ENCODE measurements around the gene CSPG5.

Gene CSPG5

DNA sequence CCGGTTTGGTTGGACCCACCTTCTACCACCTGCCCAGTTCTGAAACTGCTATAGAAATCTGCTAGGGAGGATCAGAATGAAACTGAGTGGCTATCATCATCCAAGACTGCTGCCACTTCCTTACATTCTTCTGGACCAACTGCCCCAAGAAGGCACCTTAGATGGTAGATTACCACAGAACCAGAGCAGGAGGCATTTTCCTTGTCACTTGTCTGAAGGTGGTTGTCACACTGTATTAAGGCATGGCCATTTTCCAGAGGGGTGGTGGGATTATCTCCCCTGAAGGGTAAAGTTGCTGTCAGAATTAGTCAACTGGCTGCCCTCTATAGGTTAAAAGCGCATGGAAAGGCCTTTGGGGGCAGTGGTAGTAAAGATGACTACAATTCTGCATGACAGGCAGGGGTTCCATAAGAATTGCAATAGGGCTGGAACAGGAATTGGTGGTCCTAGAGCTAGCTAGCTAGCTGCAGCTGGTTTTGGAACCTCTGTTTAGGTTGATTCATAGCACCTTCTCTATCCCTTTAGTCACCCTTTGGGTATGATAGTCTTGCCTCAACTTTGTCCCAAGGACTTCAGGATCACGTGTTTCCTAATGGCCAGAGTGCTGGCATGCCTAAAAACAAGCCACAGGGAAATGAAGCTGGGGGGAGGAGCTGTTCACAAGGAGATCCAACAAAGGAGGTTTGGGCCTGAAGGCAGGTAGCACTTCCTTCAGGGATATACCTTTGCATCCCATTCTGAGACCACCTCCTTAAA lies 4.8 kb upstream of the CSPG5 start:
- DNase-seq, result no peak

GRCh38 chr3:47581835-47582234 lies 3.2 kb upstream of the CSPG5 start:
- DNase-seq, result no peak

GRCh38 chr3:47581422-47581821 lies 2.8 kb upstream of the CSPG5 start:
- no peak for DNase-seq

DNA sequence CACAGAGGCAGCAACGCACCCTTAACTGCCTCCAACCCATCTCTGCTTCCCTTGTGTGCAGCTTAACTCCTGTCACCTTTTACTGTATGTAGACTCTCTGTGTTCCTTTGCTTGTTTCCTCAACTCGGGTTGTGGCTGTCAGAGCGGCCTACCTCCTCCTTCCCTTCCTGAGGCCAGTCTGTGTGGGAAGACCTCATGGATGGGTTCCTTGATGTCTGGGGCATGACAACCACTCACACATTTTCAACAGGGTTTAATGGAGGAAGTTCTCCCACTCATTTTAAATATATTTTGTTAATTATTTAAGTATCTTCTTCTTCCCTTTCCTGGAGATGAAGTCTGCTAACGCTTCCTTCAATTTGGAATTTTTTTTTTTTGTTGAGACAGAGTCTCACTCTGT lies 1.8 kb upstream of the CSPG5 start:
- no peak for DNase-seq

DNA sequence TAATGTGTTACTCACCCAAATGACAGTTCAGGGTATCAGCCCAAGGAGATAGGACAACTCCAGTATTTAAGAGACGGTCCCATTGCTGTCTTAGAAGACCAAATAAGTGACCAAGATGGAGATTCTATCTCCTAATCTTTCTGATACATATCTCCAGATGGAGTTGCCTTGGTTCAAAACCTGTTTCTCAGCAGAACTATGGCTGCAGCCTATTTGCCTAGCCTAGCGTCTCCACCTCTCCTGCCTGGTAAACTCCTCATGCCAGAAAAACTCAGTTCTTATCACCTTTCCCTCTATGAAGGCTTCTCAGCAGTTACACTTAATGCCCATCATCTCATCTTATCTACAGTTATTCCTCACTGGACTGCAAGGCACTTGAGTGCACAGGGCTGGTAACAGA lies 1.2 kb upstream of the CSPG5 start:
- DNase-seq, result no peak

DNA sequence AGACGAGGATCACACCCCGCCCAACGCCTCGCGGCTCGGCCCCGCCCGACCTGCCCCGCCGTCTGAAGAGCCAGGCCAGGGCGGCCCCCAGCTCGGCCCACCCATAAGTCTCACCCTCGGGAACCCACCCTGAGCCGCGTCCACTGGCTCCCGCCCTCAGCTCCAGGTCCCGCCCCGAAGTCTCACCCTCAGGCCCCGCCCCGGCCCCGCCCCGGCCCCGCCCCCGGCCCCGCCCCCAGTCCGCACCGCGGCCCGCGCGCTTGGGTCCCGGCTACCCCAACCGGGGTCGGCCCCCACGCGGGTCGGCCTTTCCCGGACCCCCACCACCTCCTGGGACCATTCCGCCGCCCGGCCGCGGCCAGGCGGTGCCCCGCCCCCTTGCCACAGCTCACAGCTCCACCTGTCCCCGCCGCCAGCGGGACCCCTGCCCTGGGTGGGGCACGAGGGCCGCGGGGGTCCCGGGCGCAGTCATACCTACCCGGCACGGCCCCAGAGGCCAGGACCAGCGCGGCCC lies 489 bp downstream of the CSPG5 start:
- peak; percentile 27 for DNase-seq

DNA sequence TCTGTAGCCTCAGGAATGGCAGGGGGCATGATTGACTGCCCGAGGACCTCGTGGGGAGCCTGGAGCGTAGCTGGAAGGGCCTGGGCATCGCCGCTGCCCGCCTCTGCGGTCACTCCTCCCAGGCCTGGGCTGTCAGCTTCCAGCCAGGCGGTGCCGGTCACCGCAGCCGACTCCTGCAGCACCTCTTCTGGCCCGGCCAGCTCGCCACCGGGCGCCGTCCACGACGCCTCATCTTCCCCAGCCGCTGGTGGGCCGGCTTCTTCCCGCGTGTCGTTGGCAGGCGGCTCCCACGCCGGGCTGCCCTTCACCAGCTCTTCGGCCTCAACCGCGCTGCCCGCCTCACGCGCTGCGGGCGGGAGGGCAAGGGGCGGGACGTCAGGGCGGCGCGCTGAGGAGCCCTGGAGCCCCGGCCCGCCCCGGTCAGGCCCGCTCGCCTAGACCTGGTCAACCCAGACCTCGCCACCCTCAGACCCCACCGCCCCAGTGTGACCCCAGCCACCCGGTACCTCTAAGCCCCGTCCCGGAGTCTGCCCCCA lies 1.0 kb downstream of the CSPG5 start:
- DNase-seq, result no peak

- no peak for DNase-seq
Observed at GRCh38 chr3:47573190-47574172, 5.2 kb downstream of the CSPG5 start.

- no peak for DNase-seq
Observed at GRCh38 chr3:47571391-47572175, 7.1 kb downstream of the CSPG5 start.

DNA sequence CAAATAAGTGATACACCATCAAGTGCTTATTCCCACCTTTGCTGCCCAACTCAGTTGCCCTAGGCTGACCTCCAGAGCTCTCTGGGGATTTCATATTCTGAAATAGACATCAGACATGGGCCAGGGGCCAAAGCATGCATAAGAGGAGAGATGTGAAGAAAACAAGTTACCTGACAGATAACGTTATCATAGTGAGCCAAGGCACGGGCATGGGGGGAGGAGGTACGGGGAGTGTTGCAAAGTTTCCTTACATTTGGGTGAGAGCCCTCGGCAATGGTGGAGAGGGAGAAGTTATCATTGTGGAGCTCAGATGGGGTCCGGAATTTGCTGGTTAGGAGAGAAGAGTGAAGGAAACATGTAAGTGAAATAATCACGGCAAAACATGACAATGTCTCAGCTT lies 9.8 kb downstream of the CSPG5 start:
- DNase-seq, result no peak

GRCh38 chr3:47567149-47567548 lies 11.5 kb downstream of the CSPG5 start:
- no peak for DNase-seq

DNA sequence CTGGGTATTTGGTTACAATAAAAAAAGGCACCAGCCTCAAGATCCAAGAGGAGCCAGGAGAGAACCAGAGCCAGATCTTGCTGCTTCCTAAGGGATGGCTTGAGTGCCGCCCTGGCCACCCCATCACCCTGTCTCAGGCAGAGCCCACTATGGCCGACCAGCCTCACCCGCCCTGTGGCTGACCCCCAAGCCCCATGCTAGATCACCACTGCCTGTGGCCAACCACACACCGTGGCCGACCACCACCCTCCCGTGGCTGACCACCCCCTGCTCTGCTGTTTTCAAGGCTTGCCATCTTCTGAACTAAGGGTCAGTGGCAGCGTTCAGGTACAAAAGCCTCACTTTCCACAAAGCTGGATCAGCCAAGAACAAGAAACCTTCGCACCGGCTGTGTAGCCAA lies 12.0 kb downstream of the CSPG5 start:
- no peak for DNase-seq

GRCh38 chr3:47565734-47566550 lies 12.7 kb downstream of the CSPG5 start:
- no peak for DNase-seq

DNA sequence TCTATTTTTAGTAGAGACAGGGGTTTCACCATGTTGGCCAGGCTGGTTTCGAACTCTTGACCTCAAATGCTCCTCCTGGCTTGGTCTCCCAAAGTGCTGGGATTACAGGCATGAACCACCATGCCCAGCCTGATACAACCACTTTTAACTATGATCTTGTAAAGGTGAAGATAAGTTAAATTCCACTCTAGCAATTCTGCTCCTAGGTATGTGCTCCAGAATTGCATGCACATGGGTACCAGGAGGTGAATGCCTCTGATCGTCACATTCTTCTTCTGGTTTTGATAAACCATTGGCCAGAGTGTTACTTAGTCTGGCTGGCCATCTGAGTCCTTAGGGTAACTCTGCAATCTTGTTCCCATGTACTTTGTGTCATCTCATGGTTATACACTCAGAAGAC lies 22.3 kb downstream of the CSPG5 start:
- no peak for DNase-seq

GRCh38 chr3:47554335-47554734 lies 24.3 kb downstream of the CSPG5 start:
- DNase-seq, result no peak

GRCh38 chr3:47553407-47553806 lies 25.3 kb downstream of the CSPG5 start:
- no peak for DNase-seq

DNA sequence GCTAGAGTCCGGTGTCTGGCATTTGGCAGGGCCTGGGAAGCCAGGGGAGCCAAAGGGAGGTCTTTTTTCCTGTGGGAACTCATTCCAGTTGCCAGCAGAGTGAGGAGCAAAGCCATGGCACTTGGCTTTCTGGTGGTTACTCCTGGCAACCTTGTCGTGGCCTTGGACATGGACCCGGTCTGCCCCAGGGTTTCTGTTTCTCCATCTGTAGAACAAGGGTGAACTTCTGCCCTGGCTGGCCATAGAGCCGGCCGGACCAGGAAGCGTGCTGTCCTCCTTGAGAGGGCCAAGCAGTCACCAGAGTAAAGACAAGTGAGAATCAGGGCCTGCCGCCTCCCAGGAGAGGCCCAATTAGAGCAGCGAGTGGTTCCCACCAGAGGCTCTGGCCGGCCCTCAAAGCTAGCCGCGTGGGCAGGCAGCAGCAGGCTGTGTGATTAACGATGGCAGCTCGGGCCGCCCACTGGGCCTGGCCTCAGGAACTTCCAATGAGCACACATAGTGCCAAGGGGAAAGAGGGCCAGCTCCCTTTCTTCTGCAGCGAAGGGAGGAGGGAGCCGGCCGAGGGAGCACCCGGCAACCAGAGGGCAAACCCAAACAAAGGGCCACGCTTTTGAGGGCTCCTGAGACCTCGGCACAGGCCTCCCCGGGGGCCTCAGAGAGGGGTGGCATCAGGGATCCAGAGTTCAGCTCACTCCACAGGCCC lies 36.0 kb downstream of the CSPG5 start:
- DNase-seq, result no peak

- no peak for DNase-seq
Observed at GRCh38 chr3:47541583-47542108, 37.0 kb downstream of the CSPG5 start.

DNA sequence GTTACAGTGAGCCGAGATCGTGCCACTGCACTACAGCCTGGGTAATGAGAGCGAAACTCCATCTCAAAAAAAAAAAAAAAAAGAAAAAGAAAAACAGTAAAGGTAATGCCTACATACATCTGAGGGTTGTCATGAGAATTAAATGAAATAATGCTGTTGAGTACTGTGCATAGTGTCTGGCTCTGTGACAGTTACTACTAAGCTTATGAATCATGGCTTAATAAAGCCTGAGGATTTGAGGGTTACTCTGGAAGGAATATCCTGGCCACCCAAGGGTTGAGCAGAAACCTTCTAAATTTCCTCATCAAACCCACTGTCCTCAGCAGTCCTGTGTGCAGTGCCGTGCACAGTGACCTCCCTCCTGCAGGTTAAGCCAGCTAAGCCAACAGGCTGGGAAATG lies 38.4 kb downstream of the CSPG5 start:
- no peak for DNase-seq

- no peak for DNase-seq
Observed at GRCh38 chr3:47536967-47537366, 41.7 kb downstream of the CSPG5 start.
